ENCODE measurements around the gene RNLS.

DNA sequence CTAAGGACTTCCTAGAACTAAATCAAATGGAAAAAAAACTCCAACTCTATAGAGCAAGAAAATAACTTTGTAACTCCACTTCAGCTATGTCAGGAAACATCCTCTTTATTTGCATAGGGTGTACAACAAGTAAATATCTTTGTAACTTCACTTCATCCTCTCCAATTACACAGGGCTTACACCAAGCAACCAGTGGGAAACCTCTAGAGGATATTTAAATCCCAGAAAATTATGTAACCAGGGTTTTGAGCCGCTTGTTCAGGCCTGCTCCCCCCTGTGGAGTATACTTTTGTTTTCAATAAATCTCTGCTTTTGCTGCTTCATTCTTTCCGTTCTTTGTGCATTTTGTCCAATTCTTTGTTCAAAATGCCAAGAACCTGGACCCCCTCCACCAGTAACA lies 25.7 kb upstream of the RNLS start:
- TF ChIP-seq POLR2A (IDR thresholded peaks at IDR 0.05) (no peak), POLR2AphosphoS5 (IDR thresholded peaks at IDR 0.05) (no peak)
- TF ChIP-seq, protein P1, sequence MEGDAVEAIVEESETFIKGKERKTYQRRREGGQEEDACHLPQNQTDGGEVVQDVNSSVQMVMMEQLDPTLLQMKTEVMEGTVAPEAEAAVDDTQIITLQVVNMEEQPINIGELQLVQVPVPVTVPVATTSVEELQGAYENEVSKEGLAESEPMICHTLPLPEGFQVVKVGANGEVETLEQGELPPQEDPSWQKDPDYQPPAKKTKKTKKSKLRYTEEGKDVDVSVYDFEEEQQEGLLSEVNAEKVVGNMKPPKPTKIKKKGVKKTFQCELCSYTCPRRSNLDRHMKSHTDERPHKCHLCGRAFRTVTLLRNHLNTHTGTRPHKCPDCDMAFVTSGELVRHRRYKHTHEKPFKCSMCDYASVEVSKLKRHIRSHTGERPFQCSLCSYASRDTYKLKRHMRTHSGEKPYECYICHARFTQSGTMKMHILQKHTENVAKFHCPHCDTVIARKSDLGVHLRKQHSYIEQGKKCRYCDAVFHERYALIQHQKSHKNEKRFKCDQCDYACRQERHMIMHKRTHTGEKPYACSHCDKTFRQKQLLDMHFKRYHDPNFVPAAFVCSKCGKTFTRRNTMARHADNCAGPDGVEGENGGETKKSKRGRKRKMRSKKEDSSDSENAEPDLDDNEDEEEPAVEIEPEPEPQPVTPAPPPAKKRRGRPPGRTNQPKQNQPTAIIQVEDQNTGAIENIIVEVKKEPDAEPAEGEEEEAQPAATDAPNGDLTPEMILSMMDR (IDR thresholded peaks at IDR 0.05), result no peak
